ENCODE results near the gene GFER.
"Not testable (repeated sequence)": the region's sequence is repeated elsewhere in the genome, so short reads cannot be mapped to it uniquely, and the experiment has no call there.

Gene GFER

DNA sequence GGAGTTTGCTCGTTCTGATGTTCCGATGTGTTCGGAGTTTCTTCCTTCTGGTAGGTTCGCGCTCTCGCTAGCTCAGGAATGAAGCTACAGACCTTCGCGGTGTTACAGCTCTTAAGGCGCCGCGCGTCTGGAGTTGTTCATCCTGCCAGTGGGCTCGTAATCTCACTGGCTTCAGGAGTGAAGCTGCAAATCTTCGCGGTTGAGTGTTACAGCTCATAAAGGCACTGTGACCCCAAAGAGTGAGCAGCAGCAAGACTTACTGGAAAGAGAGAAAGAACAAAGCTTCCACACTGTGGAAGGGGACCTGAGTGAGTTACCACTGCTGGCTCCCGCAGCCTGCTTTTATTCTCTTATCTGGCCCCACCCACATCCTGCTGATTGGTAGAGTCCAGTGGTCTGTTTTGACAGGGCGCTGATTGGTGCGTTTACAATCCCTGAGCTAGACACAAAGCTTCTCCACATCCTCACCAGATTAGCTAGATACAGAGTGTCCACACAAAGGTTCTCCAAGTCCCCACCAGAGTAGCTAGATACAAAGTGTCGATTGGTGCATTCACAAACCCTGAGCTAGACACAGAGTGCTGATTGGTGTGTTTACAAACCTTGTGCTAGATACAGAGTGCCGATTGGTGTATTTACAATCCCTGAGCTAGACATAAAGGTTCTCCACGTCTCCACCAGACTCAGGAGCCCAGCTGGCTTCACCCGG, 26.4 kb upstream of the GFER start:
- not testable (repeated sequence) for DNase-seq (ENCODE audit: low read depth, low spot score)

DNA sequence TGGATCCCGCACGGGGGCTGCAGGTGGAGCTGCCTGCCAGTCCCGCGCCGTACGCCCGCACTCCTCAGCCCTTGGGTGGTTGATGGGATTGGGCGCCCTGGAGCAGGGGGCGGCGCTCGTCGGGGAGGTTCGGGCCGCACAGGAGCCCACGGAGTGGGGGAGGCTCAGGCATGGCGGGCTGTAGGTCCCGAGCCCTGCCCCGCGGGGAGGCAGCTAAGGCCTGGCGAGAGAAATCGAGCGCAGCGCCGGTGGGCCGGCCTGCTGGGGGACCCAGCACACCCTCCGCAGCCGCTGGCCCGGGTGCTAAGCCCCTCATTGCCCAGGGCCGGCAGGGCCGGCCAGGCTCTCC, 25.9 kb upstream of the GFER start:
- not testable (repeated sequence) for DNase-seq (ENCODE audit: low read depth, low spot score)

DNA sequence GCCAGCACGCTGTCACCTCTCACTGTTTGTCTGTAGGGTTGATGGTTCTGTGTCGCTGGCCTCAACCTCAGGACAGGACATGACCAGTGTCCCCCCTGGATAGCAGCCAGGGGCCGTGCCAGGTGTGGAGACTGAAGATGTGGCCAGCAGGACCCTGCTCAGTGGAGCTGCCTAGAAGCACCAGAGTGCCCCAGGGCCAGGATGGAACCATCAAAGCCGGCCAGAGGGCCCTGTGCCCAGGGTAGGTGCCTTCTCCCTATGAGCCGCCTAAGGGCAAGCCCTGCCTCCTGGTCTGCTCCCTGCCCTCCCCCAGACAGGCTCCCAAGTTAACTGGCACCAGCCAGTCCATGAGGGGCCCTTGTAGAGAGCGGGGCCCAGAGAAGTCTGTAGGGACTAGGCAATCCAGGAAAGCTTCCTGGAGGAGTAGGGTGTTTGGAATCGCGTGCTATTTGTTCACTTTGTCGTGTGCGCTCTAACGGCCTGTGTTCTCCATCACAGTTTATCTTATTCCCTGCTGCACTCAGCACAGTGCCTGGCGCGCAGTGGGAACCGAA, 25.2 kb upstream of the GFER start:
- peak; percentile 14 for DNase-seq (ENCODE audit: low read depth, low spot score)

DNA sequence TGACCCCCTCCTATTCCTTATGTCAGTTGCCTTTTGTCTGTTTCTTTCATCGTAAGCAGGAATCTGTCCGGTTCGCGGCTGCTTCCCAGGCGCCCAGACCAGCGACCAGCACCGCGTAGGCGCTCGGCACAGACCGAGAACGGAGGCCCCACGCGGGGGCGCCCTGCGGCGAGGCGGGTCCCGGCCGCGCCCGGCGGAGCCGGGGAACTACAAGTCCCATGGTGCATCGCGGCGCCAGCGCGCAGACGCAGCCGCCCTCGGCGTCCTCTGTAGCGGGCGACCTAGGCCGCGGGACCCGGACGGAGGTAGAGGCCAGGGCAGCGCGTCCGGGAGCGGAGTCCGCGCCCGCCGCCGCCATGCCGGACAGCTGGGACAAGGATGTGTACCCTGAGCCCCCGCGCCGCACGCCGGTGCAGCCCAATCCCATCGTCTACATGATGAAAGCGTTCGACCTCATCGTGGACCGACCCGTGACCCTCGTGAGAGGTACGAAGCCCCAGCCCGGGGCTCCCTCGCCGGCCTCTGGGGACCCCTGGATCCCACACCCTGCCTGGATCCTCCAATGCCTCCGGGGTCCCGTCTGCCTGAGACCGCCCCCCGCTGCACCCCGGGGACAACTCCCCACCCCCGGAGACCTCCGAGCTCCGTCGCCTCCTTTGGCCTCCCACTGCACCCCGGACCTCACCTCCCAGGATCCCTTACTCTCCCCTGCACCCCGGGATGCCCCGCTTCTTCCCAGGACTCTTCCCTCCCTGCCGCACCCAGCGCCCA, 24.5 kb upstream of the GFER start, which contains the start of gene NDUFB10:
Gene NDUFB10 (plus strand): TSS at position 270 of the 771 bp plus-strand sequence. CDS start 87 bp downstream, at position 357.
- peak; percentile 94 for DNase-seq (ENCODE audit: low read depth, low spot score)

DNA sequence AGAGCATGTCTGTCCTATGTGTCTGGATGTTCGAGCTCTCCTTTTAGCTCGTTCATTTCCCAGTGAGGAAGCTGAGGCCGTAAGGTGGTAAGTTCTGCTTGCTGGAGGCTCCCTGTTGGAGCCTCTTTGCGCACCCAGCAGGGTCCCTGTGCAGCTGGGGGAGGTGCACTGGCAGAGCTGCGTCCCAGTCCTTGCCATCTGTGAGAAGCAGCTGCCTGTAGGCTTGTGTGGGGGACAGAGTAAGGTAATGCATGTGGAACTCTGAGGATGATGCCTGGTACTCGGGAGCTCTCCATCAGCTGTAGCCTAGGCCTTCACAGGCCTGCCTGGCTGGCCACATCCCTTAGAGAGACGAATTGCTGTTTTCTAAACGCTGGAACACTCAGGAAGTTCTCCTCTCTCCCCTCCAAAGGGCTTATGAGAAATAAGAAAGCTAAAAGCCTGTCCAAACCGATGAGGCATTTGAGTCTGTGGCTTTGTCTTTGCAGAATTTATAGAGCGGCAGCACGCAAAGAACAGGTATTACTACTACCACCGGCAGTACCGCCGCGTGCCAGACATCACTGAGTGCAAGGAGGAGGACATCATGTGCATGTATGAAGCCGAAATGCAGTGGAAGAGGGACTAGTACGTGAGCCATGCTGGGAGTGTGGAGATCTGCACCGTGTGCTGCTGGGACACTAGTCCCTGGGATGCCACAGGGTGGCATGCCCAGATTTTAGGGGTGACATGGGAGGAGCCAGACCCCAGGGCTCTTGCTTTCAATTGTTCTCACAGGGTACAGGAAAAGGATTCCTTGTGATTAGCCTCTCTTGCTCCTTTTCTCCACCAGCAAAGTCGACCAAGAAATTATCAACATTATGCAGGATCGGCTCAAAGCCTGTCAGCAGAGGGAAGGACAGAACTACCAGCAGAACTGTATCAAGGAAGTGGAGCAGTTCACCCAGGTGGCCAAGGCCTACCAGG, 23.0 kb upstream of the GFER start:
- DNase-seq (ENCODE audit: low read depth, low spot score): peak; percentile 82

DNA sequence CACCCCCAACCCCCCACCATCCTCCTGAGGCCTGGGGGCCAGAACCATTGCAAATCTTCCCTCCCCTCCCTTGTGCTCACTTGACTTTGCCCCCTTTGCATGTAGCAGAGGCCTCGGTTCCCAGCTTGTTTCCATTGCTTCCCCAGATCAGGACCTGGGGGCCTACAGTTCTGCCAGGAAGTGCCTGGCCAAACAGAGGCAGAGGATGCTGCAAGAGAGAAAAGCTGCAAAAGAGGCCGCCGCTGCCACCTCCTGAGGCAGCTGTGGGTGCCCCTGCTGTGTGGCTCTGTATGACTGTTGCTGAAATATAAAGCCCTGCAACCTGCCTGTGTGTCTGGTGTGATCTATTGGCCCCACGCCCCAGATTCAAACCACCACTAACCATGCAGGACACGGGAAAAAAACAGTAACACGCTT, 22.3 kb upstream of the GFER start:
- peak; percentile 67 for DNase-seq (ENCODE audit: low read depth, low spot score)

DNA sequence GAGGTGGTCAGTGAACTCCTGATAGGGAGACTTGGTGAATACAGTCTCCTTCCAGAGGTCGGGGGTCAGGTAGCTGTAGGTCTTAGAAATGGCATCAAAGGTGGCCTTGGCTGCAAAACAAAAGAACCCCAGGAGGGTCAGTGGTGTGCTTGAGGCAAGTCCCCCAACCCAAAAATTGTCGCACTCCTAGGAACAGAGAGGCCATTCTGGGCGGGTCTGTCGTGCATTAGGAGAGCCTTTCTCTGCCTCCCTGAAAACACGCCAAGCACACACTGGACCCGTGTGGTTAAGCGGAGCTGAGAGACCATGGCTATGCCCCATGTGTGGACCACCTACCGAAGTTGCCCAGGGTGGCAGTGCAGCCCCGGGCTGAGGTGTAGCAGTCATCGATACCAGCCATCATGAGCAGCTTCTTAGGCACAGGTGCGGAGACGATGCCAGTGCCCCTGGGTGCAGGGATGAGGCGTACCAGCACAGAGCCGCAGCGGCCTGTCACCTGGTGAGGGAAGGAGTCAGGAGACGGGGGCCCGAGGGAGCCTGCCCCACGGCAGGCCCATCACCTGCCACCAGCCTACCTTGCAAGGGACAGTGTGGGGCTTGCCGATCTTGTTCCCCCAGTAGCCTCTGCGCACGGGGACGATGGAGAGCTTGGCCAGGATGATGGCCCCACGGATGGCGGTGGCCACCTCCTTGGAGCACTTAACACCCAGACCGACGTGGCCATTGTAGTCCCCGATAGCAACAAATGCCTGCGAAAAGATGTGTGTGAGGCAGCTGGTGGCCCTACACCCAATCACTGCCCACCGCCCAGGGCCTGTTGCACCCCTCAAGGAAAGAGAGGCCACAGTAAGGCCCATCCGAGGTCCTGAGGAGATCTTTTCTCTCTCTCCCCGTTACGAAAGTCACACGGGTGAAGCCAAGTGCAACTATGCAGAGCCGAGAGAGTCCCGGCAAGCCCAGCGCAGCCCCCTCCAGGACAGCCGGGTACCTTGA, 21.5 kb upstream of the GFER start:
- DNase-seq (ENCODE audit: low read depth, low spot score): peak; percentile 34

DNA sequence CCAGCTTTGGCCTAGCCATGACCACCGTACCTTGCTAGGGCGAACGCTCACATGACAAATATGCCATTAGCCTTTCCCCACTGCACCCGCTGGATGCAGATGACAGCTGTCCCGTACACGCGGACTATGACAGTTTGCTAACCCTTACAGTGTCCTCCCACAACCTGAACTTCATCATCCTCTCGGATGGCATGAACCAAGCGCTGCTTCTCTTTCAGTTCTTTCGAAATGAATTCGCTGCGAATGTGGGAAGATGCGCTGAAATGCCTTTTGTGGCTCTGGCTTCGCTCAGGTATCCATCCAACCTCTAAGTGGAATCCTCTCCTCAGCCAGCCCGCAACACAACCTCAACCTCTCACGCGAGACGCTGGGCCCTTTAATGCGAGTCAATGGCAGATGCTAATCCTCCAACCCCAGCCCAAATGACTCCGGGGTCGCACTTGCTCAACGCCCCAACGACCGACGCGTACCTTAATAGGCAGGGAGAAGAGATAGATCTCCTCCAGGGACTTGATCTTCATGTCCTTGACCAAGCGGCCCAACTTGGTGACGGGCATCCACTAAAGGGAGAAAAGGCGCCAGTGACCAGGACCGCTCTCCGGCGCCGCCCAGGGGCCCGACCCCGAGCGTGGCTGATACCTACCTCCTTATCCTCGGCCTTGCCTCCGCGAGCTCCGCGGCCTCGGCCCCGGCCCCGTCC, 20.0 kb upstream of the GFER start:
- peak; percentile 35 for DNase-seq (ENCODE audit: low read depth, low spot score)

DNA sequence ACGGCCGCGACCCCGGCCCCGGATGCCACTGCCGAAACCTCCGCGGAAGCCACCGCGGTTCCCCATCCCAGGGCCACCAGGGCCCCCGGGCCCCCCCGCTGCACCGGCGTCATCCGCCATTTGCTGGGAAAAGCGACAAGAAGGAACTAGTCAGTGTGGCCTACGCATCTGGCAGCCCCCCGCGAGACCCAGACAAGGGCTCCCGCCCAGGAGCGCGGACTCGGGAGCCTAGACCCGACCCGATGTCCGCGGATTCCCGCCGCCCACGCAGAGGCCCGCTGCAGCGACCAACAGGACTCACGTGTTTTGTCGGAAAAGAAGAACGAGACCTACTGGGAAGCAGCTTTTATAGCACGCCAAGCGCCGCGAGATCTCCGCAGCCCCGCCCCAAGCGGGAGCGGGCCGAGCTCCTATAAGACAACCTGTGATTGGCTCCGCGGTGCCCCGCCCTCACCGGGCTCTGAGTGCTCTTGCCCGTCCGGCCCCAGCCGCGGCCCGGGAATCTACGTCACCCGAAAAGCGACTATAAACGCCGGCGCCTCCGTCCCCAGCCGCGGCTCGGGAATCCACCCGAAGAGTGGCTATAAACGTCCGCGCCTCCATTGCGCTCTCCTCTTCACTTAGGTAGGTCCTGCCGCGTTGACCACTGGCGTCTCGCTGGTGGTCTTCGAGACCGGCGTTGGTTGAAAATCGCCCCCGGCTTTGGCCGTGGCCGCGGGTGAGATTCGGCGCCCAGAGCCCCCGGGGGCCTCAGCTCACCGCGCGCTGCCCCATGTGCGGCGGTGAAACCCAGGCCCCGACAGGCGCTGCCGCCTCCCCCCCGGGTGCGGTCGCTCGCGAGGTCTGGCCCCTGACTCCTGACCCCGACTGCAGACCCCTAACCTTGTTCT, 19.2 kb upstream of the GFER start, which contains the start of gene RPS2:
Gene RPS2 (minus strand): TSS at position 321 of the 890 bp plus-strand sequence. CDS start 201 bp downstream, at position 120.
- peak; percentile 99 for DNase-seq (ENCODE audit: low read depth, low spot score)

DNA sequence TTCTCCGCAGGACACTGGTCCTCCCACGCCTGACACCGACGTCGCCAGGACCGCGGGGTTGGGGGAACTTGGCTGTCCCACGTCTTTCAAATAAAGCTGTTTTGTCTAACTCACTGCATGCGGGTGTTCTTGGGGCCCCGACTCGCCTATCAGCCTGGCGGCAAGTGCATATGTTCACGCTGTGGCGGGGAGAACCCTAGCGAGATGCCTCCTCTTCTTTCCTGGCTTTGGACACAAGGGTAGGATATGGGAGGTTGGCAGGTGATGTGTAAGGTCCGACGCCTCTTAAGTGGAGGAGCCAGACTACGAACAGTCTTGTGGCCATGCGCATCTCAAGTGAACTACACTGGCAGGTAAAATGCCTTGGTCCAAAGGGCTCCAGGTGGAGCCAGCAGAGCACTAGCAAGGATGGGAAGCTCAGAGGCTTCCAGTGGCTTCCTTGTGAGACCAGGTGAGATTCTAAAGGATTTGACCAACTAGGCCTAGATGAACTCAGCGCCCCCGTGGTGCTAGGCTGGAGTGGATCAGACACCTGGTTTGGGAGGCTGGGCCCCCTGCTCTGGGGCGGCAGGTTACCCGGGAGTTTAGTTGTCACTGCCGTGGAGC, 18.5 kb upstream of the GFER start:
- DNase-seq (ENCODE audit: low read depth, low spot score): no peak

DNA sequence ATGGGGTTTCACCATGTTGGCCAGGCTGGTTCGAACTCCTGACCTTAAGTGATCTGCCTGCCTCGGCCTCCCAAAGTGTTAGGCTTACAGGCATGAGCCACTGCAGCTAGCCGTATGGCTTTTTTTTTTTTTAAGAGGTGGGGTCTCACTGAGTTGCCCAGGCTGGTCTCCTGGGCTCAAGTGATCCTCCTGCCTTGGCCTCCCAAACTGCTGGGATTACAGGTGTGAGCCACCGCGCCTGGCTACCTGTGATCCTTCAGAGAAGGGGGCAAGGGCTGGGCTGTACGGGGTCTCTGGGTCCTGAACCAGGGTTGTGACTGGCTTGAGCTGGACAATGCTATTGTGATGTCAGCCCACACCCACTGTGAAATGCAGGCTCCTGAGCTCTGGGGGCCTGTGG, 17.5 kb upstream of the GFER start, which contains the start of gene RNF151:
Gene RNF151 (plus strand): TSS at position 397 of the 400 bp plus-strand sequence. CDS start 26 bp downstream, outside the sequence.
- DNase-seq (ENCODE audit: low read depth, low spot score): no peak

DNA sequence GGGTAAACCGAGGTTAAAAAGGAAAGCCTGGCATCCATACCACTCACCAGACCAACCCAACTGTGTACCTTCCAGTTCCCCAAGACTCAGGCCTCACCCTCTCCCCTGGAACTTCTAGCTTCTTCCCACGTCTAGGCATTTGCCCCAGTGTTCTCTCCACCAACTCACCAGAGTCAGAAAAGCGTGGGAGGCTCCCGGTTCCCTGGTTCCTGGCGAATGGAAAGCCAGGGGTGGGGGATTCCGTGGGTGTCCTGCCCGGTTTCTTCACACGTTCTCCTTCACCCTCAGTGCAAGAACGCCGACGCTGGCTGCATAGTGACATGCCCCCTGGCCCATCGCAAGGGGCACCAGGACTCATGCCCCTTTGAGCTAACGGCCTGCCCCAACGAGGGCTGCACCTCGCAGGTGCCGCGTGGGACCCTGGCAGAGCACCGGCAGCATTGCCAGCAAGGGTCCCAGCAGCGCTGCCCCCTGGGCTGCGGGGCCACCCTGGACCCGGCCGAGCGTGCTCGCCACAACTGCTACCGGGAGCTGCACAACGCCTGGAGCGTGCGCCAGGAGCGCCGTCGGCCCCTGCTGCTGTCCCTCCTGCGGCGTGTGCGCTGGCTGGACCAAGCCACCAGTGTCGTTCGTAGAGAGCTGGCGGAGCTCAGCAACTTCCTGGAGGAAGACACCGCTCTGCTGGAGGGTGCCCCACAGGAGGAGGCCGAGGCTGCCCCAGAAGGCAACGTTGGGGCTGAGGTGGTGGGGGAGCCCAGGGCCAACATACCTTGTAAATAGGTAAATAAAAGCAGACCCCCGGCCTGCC, 15.6 kb upstream of the GFER start:
- DNase-seq (ENCODE audit: low read depth, low spot score): no peak

DNA sequence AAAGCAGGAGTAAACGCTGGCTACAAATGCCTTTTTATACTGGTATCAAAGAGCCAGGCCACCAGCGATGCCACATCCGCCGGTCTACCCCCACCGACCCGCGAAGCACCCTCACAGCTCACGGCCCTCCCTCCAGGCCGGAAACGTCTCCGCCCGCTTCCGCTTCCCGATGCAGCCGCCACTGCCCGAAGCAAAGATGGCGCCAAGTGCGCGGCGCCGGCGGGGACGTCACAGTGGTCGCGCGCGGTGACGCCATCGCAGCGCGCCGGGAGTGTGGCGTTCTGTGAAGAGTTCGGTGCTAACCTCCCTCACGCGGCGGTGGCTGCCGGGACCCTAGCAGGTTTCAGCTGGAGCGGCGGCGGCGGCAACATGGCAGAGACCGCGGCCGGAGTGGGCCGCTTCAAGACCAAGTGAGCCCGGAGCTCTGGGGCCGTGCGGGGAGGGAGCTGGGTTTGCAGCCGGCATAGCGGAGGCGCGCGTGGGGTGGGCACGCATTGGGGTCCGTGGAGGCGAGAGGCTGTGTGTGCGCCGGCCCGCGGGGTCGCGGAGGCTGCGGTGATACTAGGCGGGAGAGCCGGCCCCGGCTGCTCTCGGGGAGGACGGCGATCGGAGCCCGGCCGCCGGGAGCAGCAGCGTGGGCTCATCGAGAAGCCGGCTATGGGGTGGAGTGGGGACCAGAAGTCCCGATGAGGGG, 12.1 kb upstream of the GFER start, which contains the start of gene TBL3:
Gene TBL3 (plus strand): TSS at position 258 of the 694 bp plus-strand sequence. CDS start 112 bp downstream, at position 370.
- peak; percentile 98 for DNase-seq (ENCODE audit: low read depth, low spot score)

DNA sequence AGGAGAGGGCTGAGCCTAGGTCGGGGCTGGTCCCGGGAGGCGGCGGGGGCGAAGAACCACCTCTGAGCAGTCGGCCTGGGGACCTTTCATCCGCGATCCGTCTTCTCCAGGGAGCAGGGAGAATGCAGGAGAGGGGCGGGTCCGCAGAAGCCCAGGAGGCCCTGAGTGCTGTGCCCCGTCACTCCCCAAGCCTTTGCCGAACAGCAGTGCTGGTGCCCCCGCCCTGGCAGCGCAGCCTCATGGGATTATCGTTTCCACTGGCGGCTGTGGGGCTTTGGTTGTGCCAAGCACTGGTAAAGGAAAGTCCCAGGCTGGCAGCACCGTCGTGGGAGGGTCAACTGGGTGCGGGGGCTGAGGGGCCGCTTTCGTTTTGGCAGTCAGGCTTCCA, 11.5 kb upstream of the GFER start:
- DNase-seq (ENCODE audit: low read depth, low spot score): peak; percentile 39

DNA sequence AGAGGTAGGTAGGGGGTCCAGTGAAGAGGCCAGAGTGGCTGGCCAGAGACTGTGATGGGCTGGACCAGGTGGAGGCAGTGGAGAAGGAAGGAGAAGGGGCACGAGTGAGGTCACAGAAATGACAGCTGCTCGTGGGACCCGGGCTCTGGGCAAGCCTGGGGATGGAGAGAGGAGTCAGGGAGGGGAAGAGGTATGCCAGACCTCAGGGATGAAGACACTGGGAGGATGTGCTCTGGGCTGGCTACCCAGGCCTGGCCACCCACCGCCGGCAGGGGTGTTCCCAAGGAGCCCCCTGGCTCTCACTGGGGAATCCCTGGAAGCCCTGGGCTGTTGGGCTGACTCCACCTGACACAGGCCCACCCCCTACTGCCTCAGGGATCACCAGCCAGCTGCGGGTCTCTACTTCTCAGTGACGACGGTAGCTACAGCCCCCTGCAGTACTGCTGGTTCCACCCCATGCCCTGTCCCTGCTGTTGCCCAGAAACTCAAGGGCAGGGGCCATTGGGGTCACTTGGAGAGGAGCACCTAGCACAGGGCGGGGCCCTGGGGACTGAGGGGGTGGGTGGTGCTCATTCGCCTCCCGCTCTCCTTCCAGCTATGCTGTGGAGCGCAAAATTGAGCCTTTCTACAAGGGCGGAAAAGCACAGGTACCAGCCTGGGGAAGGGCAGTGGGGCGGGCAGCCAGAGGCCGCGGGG, 10.4 kb upstream of the GFER start:
- DNase-seq (ENCODE audit: low read depth, low spot score): no peak
